Urothelium cell line (cell line): ENCODE results near the gene ADCY5.
A peak's percentile ranks its signal among the peaks of the same experiment; 100 is the strongest.

Experiments
- DNase-seq: peaks from one replicate; pipeline ENCODE4 v3.0.0; 2011; ENCODE audit warnings: low spot score, mixed read lengths
- FAIRE-seq: peaks from 2 replicates; lab custom pipeline; 2011; peaks lifted over from hg19 to GRCh38; lab: Jason Lieb, UNC

Gene ADCY5

GRCh38 chr3:123372686-123373473 is 76.0 kb downstream of the ADCY5 start:
- no peak for FAIRE-seq
- no peak for DNase-seq

- DNase-seq, result no peak
- no peak for FAIRE-seq
Observed at GRCh38 chr3:123371859-123372685, 76.8 kb downstream of the ADCY5 start.

GRCh38 chr3:123371426-123371825 is 77.5 kb downstream of the ADCY5 start:
- peak; percentile 17 for FAIRE-seq
- DNase-seq, result no peak

GRCh38 chr3:123370819-123371218 is 78.1 kb downstream of the ADCY5 start:
- FAIRE-seq, result no peak
- no peak for DNase-seq

- FAIRE-seq (no peak), DNase-seq (no peak)
Observed at GRCh38 chr3:123369085-123369484, 79.8 kb downstream of the ADCY5 start.

GRCh38 chr3:123367467-123368154 is 81.3 kb downstream of the ADCY5 start:
- DNase-seq, result no peak
- peak; percentile 42 for FAIRE-seq

GRCh38 chr3:123365450-123366143 is 83.3 kb downstream of the ADCY5 start:
- FAIRE-seq, result peak; percentile 9
- DNase-seq, result peak; percentile 42

GRCh38 chr3:123361071-123361470 is 87.8 kb downstream of the ADCY5 start:
- FAIRE-seq, result no peak
- DNase-seq, result no peak

- DNase-seq (no peak), FAIRE-seq (no peak)
Observed at GRCh38 chr3:123357275-123357674, 91.6 kb downstream of the ADCY5 start.

- peak; percentile 63 for DNase-seq
- FAIRE-seq, result peak; percentile 79
Observed at GRCh38 chr3:123353850-123354233, 95.0 kb downstream of the ADCY5 start.

- FAIRE-seq, result no peak
- DNase-seq, result no peak
Observed at GRCh38 chr3:123353227-123353849, 95.6 kb downstream of the ADCY5 start.

GRCh38 chr3:123352134-123352554 is 96.7 kb downstream of the ADCY5 start:
- FAIRE-seq, result no peak
- DNase-seq, result no peak

GRCh38 chr3:123351501-123351900 is 97.4 kb downstream of the ADCY5 start:
- FAIRE-seq (no peak), DNase-seq (no peak)

- FAIRE-seq (no peak), DNase-seq (no peak)
Observed at GRCh38 chr3:123350971-123351370, 97.9 kb downstream of the ADCY5 start.

- FAIRE-seq (no peak), DNase-seq (no peak)
Observed at GRCh38 chr3:123349566-123350435, 99.1 kb downstream of the ADCY5 start.

- DNase-seq, result no peak
- FAIRE-seq, result peak; percentile 77
Observed at GRCh38 chr3:123349201-123349535, 99.7 kb downstream of the ADCY5 start.

- DNase-seq (no peak), FAIRE-seq (no peak)
Observed at GRCh38 chr3:123348471-123349200, 100.3 kb downstream of the ADCY5 start.

GRCh38 chr3:123347691-123348264 is 101.1 kb downstream of the ADCY5 start:
- DNase-seq (no peak), FAIRE-seq (peak; percentile 9)
